Measurements from ENCODE around the gene RNF225.
"Not testable (repeated sequence)": the region's sequence is repeated elsewhere in the genome, so short reads cannot be mapped to it uniquely, and the experiment has no call there.

The RNF225 gene

GRCh38 chr19:58387338-58388174 lies 7.9 kb upstream of the RNF225 start:
- no peak for DNase-seq

GRCh38 chr19:58388175-58388526 lies 7.3 kb upstream of the RNF225 start:
- DNase-seq, result no peak

DNA sequence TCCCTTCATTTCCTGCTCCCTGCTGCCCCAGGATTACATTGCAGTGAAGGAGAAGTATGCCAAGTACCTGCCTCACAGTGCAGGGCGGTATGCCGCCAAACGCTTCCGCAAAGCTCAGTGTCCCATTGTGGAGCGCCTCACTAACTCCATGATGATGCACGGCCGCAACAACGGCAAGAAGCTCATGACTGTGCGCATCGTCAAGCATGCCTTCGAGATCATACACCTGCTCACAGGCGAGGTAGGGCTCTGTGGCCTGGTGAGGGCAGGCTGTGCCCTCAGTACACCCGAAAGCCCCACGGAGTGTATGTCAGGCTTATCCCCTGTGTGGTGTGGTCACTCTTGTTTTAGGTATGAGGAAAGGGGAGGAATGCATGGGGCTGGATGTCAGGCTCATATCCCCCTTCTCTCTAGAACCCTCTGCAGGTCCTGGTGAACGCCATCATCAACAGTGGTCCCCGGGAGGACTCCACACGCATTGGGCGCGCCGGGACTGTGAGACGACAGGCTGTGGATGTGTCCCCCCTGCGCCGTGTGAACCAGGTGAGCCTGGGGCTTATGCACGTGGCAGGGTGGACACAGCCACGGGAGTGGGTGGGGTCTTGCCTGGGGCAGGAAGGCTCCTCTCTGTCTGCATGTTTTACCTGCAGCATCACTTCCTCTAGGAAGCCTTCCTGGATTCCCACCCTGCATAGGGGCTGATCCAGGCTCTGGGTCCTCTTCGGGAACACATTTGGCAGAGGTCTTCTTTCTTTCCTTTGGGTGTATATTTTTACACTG lies 2.3 kb upstream of the RNF225 start:
- DNase-seq, result no peak

DNA sequence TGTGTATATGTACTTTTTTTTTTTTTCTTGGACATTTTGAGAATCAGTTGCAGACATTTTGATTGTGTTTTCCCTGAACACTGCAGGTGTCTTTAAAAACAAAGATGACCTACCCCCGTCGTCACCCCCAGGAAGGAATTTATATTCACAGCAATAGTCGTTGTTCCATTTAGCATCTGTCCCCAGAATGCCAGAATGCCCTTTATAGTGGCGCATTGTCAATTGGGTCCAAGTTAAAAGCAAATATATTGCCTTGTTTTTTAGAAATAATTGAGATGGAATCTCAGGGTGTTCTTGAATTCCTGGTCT lies 1.8 kb upstream of the RNF225 start:
- DNase-seq, result no peak

DNA sequence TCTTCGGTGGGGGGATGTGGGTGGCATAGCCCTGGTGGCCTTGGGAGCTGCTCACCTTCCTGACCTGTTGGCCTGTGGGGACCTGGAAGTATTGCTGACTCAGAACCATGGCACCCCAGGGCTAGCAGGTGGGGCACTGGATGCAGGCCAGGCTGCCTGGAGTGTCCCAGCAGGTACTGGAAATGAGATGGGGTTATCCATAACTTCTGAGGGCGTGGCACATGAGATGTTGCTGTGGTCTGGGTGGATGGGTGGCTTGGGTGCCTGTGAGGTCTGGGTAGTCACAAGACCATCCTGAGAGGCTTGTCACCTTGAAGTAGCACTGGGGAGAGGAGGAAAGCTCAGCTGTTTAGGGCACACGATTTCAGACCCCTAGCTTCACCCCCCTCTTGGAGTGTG lies 636 bp upstream of the RNF225 start:
- no peak for DNase-seq

DNA sequence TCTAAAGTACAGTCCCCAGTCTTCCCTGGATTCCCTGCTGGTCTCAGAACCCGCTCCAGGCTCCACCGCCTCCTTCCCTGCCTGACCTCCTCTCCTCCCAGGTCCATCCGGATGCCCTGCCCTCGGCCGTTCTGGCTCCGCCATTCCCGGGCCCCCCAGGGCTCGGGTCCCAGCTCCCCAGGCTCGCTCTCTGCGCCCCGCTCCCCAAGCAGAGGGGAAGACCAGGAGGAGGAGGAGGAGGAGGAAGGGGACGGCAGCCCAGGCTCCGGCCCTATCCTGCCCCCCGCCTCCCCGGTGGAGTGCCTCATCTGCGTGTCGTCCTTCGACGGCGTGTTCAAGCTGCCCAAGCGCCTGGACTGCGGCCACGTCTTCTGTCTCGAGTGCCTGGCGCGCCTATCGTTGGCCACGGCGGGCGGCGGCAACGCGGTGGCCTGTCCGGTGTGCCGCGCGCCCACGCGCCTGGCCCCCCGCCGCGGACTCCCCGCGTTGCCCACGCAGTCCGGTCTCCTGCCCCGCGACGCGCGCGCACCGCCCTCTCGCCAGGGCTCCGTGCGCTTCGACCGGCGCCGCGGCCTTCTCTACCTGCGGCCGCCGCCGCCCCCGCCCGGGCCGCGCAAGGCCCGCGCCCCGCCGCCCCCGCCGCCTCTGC lies 647 bp downstream of the RNF225 start:
- DNase-seq, result no peak

DNA sequence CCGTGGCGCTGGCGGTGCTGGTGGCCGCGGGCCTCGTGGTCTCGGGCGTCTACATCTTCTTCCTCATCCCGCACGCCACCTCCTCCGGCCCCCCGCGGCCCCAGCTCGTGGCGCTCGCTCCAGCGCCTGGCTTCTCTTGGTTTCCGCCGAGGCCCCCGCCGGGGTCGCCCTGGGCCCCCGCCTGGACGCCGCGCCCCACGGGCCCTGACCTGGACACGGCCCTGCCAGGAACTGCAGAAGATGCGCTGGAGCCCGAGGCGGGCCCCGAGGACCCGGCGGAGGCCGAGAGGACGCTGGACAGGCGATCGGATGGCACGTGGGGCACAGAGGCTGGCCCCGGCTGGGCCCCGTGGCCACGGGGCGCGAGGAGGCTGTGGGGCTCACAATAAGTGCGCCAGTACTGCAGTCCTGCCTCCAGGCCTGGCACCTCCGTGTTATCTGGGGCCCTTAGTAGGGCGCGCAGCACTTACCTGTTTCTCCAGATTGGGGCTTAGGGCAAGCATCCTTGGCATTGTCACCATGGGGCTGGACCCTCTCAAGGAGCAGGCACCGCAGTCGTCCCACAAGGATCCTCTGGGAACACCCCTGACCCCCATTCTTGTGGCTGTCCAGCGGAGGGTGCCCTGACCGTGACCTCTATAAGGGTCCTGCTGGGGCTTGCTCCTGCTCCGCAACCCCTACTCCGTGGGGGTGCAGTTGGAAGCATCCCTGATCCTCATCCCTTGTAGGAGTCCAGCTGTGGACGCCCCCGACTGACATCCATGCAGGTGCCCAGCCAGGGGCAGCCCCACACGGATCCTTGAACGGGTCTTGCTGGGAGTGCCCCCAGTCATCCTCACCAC lies 1.5 kb downstream of the RNF225 start:
- DNase-seq, result no peak

- DNase-seq, result no peak
These were observed 2.1 kb downstream of the RNF225 start for GRCh38 chr19:58397533-58398037.

GRCh38 chr19:58398087-58398486 lies 2.6 kb downstream of the RNF225 start:
- no peak for DNase-seq

DNA sequence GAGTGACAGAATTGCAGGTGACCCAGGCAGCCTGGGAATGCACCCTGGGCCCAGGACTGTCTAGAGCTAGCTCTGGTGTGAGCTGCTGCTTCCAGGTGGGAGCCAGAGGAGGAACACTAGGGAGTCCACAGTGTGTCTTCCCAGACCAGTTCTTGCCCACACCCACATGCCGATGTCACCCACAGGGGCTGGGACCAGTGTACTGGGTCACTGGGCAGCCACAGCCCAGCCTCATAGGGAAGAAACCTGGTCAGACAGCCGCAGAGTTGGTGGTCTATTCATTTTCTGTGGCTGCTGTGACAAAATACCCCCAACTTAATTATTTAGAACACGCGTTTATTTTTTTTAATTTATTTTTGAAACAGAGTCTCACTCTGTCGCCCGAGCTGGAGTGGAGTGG lies 3.1 kb downstream of the RNF225 start:
- DNase-seq, result no peak

DNA sequence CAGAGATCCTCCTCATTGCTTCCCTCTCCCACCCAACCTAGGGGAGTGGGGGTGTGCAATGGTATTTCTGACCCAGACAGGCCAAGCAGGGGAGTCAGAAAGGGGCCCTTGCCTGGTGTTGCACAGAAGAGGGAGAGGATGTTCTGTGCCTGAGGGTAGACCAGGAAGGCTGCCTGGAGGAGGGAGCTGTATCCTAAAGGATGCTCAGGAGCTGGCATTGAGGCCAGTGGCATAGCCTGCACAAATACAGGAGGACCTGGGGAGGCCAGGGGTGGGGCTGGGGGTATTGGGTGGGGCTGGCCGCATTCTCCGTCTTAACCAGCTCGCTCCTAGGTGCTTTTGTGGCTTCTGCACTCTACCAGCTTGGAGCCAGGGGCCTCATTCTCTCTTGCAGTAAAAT lies 4.4 kb downstream of the RNF225 start:
- no peak for DNase-seq

DNA sequence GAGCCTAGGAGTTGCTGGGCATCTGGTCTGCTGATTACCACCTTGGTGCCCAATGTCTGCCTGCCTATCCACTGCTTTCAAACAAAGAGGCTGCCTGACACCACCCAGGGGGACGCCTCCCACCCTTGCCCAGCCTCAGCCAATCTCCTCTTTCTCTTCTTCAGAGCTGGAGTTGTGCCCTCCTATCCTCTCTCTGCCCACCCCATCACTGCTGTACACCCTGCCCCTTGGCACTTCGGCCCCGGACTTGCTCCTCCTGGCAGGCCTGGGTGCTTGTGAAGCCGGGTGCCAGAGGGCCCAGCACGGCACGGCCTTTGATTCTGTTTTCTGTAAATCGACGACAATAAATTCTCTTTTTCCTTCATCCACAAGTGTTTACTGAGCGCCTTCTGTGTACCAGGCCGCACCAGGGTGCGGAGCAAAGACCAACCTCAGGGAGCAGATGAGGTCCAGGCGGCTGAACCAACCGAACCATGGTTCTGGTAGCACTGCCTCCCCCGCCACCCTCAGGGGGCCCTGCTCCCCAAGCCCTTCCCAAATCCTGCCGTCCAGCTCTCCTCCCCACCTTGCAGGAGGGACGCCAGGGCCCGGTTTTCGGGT lies 5.0 kb downstream of the RNF225 start:
- DNase-seq, result no peak

DNA sequence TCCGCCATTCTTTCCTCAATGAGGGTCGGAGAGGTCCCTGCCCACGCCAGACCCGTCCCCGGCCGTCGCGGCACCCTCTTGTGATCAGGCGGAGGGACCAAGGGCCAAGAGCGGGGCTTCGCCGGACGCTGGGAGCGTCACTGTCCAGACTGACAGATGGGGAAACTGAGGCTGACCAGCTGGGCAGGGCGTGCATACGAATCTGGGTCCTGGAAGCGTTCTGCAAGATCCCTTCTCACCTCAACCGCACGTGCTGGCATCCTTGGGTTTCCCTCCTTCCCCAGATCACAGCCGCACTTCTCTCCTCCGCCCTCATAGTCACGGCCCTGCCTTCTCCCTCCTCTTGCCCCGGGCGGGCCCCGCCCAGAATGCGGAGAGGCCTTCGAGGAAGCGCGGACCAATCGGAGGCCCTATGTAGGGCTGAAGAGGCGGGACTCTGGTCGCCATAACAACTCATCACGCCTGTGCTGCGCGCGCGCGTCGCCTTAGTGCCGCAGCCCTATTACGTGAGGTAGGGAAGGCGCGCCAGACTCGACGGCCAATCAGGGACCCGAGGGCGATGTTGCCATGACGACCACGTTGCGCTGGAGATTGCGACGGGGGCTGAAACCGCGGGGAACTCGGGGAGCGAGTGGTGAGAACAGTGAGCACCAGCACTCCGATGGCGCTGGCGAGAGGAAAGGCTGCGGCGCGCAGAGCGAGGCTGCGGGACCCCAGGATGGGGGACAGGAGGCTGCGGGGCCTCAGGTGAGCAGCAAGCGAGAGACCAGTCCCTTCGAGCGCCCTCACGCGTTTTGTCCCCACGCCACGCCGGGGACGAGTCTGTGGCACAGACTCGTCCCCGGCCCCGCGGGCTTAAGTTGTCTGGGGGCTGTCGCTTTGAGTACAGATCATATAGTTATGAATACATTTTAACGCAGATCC lies 5.7 kb downstream of the RNF225 start:
- DNase-seq, result peak; percentile 92

DNA sequence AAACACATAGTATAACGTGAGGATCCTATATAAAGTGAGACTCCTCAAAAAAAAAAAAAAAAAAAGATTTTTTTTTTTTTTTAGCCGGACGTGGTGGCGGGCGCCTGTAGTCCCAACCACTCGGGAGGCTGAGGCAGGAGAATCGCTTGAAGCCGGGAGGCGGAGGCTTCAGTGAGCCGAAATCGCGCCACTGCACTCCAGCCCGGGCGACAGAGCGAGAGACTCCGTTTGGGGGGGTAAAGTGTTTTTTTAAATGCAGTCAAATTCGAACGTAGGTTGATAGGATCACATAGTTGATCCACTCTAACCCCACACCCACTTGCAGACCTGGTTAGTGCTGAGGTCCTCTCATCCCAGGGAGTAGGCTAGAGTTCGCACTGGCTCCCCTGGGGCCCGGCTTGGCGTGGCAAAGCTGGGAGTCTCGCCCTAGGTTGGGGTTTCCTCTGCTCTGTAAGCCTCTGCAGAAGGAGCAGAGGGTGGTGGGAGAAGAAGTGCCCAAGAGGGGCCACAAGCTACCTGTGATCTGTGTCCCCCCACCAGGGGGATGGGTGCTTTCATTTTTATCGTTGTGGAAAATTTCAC lies 6.5 kb downstream of the RNF225 start:
- DNase-seq, result no peak

DNA sequence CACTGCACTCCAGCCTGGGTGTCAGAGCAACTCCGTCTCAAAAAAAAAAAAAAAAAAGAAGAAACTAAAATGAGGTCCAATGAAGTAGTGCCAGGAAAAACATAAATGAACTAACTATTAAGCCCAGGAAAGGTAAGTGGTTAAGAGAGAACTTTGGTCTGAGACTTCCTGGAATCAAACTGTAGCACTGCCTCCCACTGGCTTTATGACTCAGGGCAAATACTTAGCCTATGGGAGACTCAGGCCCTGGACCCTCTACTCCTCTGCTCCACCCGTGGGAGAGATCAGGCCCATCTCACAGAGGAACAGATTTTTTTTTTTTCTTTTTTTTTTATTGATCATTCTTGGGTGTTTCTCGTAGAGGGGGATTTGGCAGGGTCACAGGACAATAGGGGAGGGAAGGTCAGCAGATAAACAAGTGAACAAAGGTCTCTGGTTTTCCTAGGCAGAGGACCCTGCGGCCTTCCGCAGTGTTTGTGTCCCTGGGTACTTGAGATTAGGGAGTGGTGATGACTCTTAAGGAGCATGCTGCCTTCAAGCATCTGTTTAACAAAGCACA lies 8.5 kb downstream of the RNF225 start:
- not testable (repeated sequence) for DNase-seq

- no peak for DNase-seq
These were observed 11.6 kb downstream of the RNF225 start for GRCh38 chr19:58406818-58407657.

DNA sequence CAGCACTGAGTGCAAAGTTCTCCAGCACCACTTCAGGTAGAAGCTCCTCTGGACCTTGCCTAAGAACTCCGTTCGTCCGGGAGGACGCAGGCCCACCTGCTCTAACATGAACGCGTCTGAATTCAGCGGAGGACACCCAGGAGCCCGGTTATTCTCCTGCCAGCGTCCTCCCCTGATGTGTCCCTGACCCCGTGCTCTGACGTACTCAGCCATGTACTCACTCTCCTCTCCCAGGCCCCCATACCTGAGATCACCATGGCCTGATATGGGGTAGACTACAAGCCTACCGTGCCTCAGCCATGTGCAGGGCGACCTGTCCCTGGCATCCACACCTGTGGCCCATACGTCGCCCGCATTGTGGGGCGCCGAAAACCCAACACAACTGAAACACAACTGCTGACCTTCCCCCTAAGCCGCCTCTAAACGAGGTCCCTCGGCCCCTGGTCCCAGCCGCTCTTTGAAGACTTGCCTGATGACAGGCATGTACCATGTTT lies 12.2 kb downstream of the RNF225 start:
- DNase-seq, result no peak

GRCh38 chr19:58408152-58409009 lies 12.9 kb downstream of the RNF225 start, which contains the start of gene ZNF584:
TSS of gene ZNF584 (plus strand) at chr19:58408649. CDS start at chr19:58409148, 499 bp downstream.
- DNase-seq, result peak; percentile 85
